Measurements from ENCODE around the gene ABTB1. TPM values are rescaled to one million over a fixed set of nuclear protein-coding genes. Genes with fewer than 3 reads are reported as not detected.
"Not testable (repeated sequence)": the region's sequence is repeated elsewhere in the genome, so short reads cannot be mapped to it uniquely, and the experiment has no call there.

Gene ABTB1
- total RNA-seq, 1 donor from 2014 or later, result 56.6 TPM

DNA sequence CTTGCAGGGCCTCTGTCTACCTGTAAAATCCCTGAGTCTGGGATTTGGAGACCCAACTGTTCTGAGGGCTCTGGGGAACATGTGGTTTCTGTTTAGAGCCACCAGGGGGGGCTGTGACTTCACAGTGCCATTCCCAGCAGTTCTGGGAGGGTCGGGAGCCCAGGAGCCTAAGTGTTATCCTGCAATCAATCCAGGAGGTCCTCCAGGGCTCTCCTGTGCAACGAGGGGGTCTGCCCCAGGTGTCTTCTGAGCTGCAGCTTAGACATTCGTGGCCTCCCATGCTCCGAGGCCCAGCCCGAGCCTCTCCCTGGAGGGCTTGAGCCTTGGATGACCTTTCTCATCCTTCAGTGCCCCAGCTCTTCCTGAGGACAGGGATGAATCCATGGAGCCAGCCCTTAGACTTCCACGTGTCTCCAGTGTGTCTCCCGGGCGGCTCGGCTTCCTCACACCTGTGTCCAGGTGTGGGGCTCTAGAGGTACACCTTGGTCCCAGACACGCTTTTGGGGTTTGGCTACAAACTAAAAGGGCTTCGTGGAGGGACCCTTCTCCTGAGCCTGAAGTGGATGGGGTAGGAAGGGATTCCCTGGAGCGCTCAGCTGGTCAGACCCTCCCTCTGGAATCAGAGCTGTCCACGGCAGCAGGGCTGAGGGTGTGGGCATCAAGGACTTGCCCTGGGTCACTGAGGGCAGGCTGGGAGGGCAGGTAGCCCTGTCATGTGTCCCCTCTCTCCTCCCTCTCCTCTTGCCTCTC, 20.3 kb upstream of the ABTB1 start:
- intact Hi-C loops (cut with DNase I), result no loop called here
- Histone ChIP-seq H3K4me3 (no peak overlapping the region), H3K4me1 (no peaks in the 10 kb centered on the region), H3K36me3 (no peaks in the 10 kb centered on the region), H3K27me3 (ENCODE audit: low read depth) (no peaks in the 10 kb centered on the region), H3K27ac (no peak overlapping the region), H3K9me3 (no peaks in the 10 kb centered on the region)
- DNase-seq (peak; percentile 64), ATAC-seq (peak; percentile 88 to 89)
- TF ChIP-seq, protein P1, sequence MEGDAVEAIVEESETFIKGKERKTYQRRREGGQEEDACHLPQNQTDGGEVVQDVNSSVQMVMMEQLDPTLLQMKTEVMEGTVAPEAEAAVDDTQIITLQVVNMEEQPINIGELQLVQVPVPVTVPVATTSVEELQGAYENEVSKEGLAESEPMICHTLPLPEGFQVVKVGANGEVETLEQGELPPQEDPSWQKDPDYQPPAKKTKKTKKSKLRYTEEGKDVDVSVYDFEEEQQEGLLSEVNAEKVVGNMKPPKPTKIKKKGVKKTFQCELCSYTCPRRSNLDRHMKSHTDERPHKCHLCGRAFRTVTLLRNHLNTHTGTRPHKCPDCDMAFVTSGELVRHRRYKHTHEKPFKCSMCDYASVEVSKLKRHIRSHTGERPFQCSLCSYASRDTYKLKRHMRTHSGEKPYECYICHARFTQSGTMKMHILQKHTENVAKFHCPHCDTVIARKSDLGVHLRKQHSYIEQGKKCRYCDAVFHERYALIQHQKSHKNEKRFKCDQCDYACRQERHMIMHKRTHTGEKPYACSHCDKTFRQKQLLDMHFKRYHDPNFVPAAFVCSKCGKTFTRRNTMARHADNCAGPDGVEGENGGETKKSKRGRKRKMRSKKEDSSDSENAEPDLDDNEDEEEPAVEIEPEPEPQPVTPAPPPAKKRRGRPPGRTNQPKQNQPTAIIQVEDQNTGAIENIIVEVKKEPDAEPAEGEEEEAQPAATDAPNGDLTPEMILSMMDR (IDR thresholded peaks at IDR 0.05), result peak; percentile 94

- intact Hi-C loops (cut with DNase I), result no loop called here
- no peaks in the 10 kb centered on the region for H3K27me3 ChIP-seq (ENCODE audit: low read depth)
- no peaks in the 10 kb centered on the region for H3K4me1 ChIP-seq
- H3K9me3 ChIP-seq, result no peaks in the 10 kb centered on the region
- TF ChIP-seq, protein P1 (IDR thresholded peaks at IDR 0.05), result no peak
- ATAC-seq, result no peak
- no peak for DNase-seq
- no peaks in the 10 kb centered on the region for H3K36me3 ChIP-seq
- H3K27ac ChIP-seq, result no peak overlapping the region
- no peak overlapping the region for H3K4me3 ChIP-seq
These were observed 18.4 kb upstream of the ABTB1 start for GRCh38 chr3:127654374-127654773.

DNA sequence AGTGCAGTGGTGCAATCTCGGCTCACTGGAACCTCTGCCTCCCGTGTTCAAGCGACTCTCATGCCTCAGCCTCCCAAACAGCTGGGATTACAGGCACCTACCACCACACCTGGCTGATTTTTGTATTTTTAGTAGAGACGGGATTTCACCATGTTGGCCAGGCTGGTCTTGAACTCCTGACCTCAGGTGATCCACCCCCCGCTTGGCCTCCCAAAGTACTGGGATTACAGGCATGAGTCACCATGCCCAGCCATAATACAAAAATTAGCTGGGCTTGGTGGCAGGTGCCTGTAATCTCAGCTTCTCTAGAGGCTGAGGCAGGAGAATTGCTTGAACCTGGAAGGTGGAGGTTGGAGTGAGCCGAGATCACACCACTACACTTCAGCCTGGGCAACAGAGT, 17.8 kb upstream of the ABTB1 start:
- H3K27me3 ChIP-seq (ENCODE audit: low read depth); H3K27ac ChIP-seq; H3K9me3 ChIP-seq; DNase-seq; intact Hi-C loops (cut with DNase I); H3K4me3 ChIP-seq; ATAC-seq; H3K4me1 ChIP-seq; H3K36me3 ChIP-seq: not testable (repeated sequence)

- Histone ChIP-seq H3K36me3 (no peaks in the 10 kb centered on the region), H3K4me1 (no peaks in the 10 kb centered on the region), H3K4me3 (no peak overlapping the region), H3K9me3 (no peaks in the 10 kb centered on the region), H3K27me3 (ENCODE audit: low read depth) (no peaks in the 10 kb centered on the region), H3K27ac (no peak overlapping the region)
- DNase-seq, result no peak
- ATAC-seq, result no peak
- intact Hi-C loops (cut with DNase I), result no loop called here
- TF ChIP-seq, protein P1 (IDR thresholded peaks at IDR 0.05), result no peak
These were observed 17.1 kb upstream of the ABTB1 start for GRCh38 chr3:127655641-127656040.

DNA sequence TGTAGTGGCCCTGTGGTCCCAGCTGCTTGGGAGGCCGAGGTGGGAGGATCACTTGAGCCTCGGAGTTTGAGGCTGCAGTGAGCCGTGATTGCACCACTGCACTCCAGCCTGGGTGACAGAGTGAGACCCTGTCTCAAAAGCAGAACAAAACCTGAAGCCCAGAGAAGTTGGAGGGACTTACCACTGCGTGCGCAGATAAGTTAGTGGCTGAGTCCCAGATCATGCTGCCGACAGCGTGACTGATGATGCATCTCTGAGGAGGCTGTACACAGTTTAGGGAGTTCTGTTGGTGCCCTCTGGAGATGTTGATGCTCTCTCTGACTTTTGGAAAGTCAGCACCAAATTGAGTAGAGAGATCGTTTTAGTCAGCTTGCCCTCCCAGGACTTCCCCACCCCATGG, 15.8 kb upstream of the ABTB1 start:
- ATAC-seq (no peak), DNase-seq (no peak)
- Histone ChIP-seq H3K36me3 (no peaks in the 10 kb centered on the region), H3K4me1 (no peaks in the 10 kb centered on the region), H3K4me3 (no peak overlapping the region), H3K9me3 (no peaks in the 10 kb centered on the region), H3K27me3 (ENCODE audit: low read depth) (no peaks in the 10 kb centered on the region), H3K27ac (no peak overlapping the region)
- intact Hi-C loops (cut with DNase I), result no loop called here
- TF ChIP-seq, protein P1 (IDR thresholded peaks at IDR 0.05), result no peak

DNA sequence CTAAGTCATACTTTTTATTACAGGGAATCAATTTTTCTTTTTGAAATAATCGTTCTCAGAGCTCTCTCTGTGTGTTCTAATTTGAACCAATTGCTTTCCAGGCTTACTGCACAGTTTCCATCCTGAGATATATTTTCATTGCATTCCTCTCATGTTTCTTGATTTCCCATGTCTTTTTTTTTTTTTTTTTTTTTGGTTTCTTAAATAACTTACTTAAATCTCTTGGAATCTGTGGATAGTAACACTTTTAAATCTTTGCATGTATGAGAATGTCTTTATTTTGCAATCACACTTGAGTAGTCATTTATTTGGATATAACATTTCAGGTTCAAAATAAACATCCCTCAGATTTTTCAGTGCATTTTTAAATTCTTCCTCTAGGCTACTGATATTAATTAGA, 14.5 kb upstream of the ABTB1 start:
- intact Hi-C loops (cut with DNase I), result no loop called here
- no peaks in the 10 kb centered on the region for H3K36me3 ChIP-seq
- no peaks in the 10 kb centered on the region for H3K4me1 ChIP-seq
- TF ChIP-seq, protein P1 (IDR thresholded peaks at IDR 0.05), result no peak
- ATAC-seq (no peak), DNase-seq (no peak)
- H3K9me3 ChIP-seq, result no peaks in the 10 kb centered on the region
- H3K27ac ChIP-seq, result no peak overlapping the region
- H3K27me3 ChIP-seq (ENCODE audit: low read depth), result no peaks in the 10 kb centered on the region
- H3K4me3 ChIP-seq, result no peak overlapping the region
